HCT116 (cell line): ENCODE measurements around the gene MTUS2.

Experiments
- CEBPB ChIP-seq: IDR thresholded peaks from 2 replicates; pipeline ENCODE4 v1.6.1; 2012; ENCODE audit warnings: low read depth
- CTCF ChIP-seq, 3 experiments: fragments of 200-600 bp in 1 of 3; sonication (generic) in 1 of 3; IDR thresholded peaks in 2 of 3; conservative IDR thresholded peaks in 1 of 3; 2 replicates each; pipeline ENCODE4 v1.5.1; 2012 to 2017; ENCODE audit warnings: low read depth in 2 of 3, low read length in 2 of 3, antibody characterized with exemption in 1 of 3, borderline replicate concordance in 1 of 3, control low read depth in 1 of 3, mild to moderate bottlenecking in 1 of 3, mixed read lengths in 1 of 3, mixed run types in 1 of 3, moderate library complexity in 1 of 3; ENCODE audit not compliant: insufficient read depth in 1 of 3
- EZH2phosphoT487 ChIP-seq: fragments of 200-600 bp; IDR thresholded peaks from 2 replicates; pipeline ENCODE4 v1.6.1; 2018; ENCODE audit warnings: antibody characterized with exemption, borderline replicate concordance
- POLR2A ChIP-seq: IDR thresholded peaks from 2 replicates; pipeline ENCODE4 v1.7.0; 2011; ENCODE audit warnings: borderline replicate concordance; ENCODE audit not compliant: insufficient read depth, insufficient read length; ENCODE audit errors: extremely low read depth
- POLR2AphosphoS5 ChIP-seq: IDR thresholded peaks from 2 replicates; pipeline ENCODE4 v1.6.1; 2011; ENCODE audit warnings: mild to moderate bottlenecking, low read depth, low read length, moderate library complexity
- RAD21 ChIP-seq: IDR thresholded peaks from 2 replicates; pipeline ENCODE4 v1.6.1; 2012; ENCODE audit warnings: low read depth, mild to moderate bottlenecking
- REST ChIP-seq: IDR thresholded peaks from 2 replicates; pipeline ENCODE4 v1.6.1; 2012; ENCODE audit warnings: low read depth
- SIN3A ChIP-seq: IDR thresholded peaks from 2 replicates; pipeline ENCODE4 v1.6.1; 2012; ENCODE audit warnings: low read depth
- SP1 ChIP-seq: IDR thresholded peaks from 2 replicates; pipeline ENCODE4 v1.6.1; 2012; ENCODE audit warnings: low read depth
- TCF7L2 ChIP-seq: IDR thresholded peaks from 2 replicates; pipeline ENCODE4 v1.7.0; 2011; ENCODE audit warnings: borderline replicate concordance, inconsistent platforms; ENCODE audit not compliant: insufficient read depth, insufficient read length; ENCODE audit errors: extremely low read depth
- YY1 ChIP-seq: IDR thresholded peaks from 2 replicates; pipeline ENCODE4 v1.6.1; 2011; ENCODE audit warnings: low read length, low read depth, moderate library complexity, mild to moderate bottlenecking; ENCODE audit not compliant: insufficient replicate concordance; ENCODE audit errors: extremely low read depth
- ZBTB33 ChIP-seq: IDR thresholded peaks from 2 replicates; pipeline ENCODE4 v1.6.1; 2011; ENCODE audit warnings: mild to moderate bottlenecking, low read length, moderate library complexity; ENCODE audit not compliant: insufficient replicate concordance; ENCODE audit errors: extremely low read depth

GRCh38 chr13:28942906-28943305 lies 122.8 kb downstream of the MTUS2 start:
- no peak for TF ChIP-seq CEBPB
- no peak for TF ChIP-seq EZH2phosphoT487
- no peak for TF ChIP-seq POLR2A
- no peak for TF ChIP-seq REST
- TF ChIP-seq SIN3A: no peak
- TF ChIP-seq CTCF (IDR thresholded peaks at IDR 0.05 in 2 of 3, conservative IDR thresholded peaks at IDR 0.05 in 1 of 3; ENCODE audit: borderline replicate concordance in 1 of 3, insufficient read depth in 1 of 3, low read depth in 2 of 3, low read length in 2 of 3): no peak
- no peak for TF ChIP-seq POLR2AphosphoS5
- TF ChIP-seq ZBTB33: no peak
- TF ChIP-seq YY1: no peak
- TF ChIP-seq SP1: no peak
- TF ChIP-seq TCF7L2: no peak
- no peak for TF ChIP-seq RAD21
